Left renal pelvis (tissue), 4 donors: ENCODE results near the gene EFCAB8. TPM values are rescaled to one million over a fixed set of nuclear protein-coding genes. Genes with fewer than 3 reads are reported as not detected.

Experiments
- DNase-seq, 4 donors: peaks; one replicate each; pipeline ENCODE4 v3.0.0-alpha.2; 2013; ENCODE audit warnings: low read depth in 4 of 4, low spot score in 3 of 4
- polyA plus RNA-seq, 4 donors: library from polyadenylated mRNA; unstranded; fragments of 120-200 nt; gene quantifications; one replicate each; pipeline ENCODE4 v1.2.1, GENCODE V29; 2013; ENCODE audit not compliant: insufficient read length in 4 of 4

The EFCAB8 gene, protein sequence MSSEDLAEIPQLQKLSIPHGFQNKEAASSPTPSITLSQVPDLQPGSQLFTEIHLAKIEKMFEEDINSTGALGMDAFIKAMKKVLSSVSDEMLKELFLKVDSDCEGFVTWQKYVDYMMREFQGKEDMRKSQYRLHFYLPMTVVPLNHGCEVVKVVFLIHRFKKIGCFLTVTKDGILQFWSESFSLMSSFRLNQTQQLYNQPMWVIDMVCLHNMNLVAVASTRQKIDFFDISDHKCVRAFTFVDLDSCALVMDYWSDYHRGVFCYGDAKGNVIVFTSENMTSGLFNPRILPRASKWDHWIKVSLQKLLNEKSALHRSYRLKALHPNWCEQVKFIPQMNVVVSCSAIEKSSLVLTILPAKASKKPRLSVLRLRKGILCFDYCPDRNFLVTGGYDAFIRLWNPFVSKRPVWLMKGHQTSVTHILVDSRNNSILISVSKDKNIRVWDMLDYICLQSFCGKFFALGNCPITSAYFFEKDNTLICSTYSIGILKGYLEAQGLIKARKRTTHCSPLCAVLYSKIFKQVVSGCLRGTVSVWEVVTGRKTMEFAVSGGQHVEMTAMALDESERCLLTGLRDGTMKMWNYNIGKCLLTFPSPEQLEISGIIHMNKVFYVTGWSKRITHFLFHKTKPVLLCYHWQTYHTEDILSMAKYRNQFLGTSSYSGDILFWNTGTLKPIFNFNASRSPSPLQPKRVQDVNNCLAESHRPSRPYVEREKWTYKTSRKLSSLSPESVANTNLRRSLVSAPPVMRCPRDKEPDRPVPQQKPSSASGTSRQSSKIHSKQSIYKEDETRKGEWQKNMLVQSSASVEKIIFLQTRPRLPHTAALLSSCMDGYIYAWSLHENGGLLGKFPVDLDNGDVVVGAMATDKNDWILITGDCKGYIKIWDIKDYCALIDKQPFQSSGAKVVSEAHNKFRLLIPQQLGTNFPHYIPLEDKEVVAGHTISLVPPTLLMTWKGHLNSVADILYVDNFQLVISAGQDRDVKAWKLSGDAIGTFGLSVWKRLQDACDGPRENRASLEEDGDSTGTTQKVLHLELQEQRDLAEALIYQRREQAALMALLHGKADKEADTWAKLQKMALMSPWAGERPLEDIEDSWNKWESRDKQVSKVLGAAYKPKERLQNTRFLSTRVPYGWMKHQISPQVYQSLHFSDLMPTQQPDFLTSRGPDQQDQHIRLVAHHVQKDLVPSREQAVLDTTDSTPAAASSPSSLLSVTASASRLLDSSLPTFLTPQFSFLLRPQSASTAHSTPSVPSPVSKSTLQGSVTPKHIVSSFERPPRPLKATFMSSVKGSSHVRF
- under 1 TPM in 3 of 4 donors, not detected in 1; 0.20 to 0.29 (median 0.20) TPM for polyA plus RNA-seq

DNA sequence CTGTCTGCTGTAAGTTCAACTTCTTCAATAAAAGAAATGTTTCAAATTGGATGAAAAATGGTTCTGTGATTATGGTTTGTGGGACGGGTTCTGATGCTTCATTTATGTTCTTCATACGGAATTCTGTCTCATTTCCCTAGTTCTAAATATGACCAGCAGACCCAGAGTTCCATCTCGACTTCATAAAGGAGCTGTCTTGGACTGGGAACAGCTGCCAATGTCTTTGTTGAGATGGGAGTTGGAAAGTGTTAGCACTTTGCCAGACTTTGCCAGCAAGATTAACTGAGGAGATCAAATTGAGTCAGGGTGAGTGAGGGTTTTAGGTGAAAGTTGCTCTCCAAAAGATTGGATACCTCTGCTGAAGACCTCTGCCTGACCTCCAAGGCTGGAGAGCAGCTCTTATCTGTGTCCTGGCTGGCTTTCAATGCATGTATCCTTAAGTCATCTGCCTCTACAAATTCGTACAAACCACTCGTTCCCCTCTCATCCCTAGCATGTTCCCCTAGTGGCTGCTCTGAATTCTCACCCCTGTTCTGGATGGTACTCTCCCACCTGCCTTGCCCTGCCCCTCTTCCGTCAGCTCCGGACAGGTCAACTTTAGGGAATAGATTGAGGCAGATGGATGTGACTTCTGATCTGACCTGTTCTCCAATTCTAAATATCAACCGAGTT lies at the start of gene EFCAB8:
Gene EFCAB8, plus strand, starts transcription at position 223 of the 672 bp plus-strand sequence. CDS start 4,870 bp downstream, outside the sequence.
- no peak for DNase-seq

DNA sequence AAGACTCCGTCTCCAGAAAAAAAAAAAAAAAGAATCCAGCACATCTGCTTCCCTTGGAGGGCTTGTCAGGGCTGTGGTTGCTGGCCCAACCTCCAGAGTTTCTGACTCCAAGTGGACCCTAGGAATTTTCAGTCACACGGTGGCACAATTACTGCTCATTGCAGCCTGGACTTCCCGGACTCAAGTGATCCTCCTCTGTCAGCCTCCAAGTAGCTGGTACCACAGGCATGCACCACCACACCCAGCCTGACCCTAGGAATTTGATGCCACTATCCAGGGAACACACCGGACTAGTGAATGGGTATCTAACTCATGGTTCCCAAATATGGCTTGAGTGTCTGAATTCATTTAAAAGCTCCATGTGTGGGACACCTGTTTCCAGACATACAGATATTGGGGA lies 48.8 kb upstream of the EFCAB8 start:
- no peak for DNase-seq

DNA sequence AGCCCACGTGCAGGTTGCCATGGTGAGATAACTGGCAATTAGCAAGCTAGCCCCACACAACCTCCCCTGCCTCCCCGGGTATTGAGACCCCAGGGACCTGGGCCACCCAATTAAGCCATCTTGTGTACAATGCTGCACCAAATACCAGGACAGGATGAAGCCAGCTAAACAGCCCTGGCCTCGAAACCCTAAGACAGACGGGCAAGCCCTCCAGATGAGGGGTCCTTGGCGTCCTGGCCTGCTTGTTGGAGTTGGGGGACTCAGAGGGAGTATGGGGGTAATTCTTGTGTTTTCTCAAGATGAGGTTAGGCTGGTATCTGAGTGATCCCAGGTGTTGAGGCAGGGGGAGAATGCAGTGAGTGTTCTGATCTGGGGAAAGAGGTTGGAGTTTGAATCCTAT lies 47.8 kb upstream of the EFCAB8 start:
- no peak for DNase-seq

DNA sequence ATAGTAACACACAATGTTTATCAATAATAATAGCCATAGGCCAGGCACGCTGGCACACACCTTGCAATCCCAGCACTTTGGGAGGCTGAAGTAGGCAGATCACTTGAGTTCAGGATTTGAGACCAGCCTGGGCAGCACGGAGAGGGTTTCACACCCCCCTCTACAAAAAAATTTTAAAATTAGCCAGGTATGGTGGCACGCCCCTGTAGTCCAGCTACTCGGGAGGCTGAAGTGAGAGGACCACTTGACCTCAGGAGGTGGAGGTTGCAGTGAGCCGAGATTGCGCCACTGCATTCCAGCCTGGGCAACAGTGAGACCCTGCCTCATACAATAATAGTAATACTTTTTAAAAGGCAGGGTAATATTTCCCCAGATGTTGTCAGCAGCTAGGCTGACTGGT lies 46.8 kb upstream of the EFCAB8 start:
- no peak for DNase-seq

DNA sequence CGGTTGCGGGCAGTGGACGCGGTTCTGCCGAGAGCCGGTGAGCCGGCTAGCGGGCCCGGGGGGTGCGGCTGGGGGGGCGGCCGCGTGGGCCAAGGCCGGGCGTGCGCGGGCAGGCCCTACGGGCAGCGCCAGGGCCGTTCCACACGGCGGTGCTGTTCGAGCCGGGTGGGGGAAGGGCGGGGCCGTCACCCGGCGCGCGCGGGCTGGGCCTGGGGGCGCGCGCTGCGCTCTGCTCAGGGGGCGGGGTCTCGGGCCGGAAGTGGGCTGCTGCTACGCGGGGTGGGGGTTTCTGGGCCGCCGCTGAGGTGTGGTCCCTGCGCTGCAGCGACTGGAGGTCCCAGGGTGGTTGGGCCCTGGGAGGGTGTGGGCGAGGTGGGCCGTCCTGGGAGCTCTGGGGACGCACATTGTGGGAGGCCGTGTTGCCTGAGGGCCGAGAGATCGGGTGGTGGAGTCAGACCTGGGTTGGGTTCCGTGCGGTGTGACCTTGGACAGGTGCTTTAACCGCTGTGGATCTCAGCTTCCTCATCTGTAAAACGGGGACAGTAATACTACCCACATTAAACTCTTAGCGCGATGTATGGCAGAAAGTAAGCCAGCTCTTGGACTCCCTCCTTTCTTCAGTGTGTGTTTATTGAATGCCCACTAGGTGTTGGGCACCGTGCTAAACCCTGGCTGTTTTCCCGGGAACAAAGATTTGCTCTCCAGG lies 38.6 kb upstream of the EFCAB8 start:
- DNase-seq = peak in 2 of 4 donors; percentile 51 to 68

DNA sequence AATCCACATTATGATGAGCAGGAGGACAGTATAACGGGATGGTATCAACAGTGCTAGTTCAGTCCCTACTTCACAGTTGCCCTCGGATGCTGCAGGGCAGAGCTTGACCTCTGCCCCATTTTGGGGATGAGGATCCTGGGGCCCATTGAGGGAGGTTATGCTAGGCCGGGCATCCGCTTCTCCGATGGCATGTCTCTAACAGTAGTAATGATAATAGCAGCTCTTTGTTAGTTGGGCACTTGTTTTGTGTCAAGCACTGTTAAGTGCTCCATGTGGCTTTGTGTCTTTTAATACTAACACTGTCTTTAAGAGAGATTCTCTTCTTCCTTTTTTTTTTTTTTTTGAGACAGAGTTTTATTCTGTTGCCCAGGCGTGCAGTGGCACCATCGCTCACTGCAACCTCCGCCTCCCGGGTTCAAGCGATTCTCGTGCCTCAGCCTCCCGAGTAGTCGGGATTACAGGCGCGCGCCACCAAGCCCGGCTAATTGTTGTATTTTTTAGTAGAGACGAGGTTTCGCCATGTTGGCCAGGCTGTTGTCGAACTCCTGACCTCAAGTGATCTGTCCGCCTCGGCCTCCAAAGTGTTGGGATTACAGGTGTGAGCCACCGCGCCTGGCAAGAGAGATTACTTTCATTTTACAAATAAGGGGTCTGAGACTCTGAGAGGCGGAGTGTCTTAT lies 37.9 kb upstream of the EFCAB8 start:
- DNase-seq = no peak

DNA sequence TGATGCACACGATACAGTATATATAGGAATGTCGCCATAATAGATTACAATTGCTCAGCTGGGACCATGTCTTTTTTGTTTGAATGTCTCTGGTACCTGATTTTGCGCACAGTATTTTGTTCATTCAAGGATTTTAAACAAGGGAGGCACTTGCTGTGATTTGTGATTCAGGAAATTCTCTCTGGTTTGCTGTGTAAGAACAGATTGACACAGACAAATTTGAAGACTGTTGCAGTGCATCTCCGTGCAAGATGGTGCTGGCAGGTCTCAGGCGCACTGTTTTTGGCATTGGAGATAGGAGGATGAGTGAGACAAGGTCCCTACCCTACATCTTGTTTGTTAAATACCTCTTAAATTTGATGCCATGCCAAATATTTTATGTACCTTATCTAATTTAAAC lies 36.5 kb upstream of the EFCAB8 start:
- DNase-seq = no peak

DNA sequence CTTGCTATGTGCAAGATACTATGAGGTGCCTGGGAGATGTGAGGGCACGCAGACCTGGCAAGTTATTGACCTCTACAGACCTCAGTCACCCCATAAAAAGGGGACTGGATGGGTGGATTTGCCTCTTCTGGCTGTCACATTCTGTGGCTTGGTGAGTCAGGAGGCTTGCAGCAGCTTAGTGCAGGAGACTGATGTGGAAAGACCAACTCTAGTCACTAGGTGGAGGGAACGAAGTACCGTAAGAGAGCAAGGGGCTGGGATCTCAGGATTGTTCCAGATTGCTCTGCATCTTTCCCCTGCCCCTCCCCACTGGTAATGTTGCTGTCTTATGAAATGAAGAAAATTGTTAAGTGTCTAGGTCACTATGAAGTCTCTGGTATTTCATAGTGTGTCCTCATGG lies 35.6 kb upstream of the EFCAB8 start:
- no peak for DNase-seq

DNA sequence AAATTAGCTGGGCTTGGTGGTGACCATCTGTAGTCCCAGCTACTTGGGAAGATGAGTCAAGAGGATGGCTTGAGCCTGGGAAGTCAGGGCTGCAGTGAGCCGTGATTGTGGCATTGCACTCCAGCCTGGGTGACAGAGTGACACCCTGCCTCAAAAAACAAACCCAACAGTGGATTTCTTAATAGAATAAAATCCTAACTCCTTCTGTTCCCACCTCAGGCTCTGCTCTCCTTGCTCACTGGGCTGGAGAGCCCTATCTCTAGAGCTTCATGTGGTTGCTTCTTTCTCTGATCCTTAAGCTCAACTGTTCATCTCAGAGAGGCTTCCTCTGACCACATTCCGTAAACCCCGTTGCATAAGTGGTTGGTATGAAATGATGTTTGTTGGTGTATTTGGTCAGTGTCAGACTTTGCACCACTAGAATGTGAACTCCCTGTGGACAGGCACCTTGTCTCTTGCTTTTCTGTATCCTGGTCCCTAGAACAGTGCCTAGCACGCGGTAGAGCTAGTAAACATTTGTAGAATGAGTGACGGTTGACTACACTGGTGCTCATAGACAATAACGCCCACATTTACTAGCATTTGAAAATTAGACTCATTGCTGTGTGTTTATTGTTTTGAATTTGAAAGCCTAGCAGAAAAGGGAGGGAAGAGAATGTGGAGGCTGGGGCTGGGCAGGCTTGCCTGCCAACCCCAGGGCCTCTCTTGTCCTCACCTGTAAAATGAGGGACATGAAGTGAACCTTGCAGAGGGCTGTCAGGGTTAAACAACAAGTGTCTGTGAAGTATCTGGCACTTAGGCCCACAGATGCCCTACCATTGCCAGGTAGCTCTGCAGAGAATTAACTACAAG lies 34.8 kb upstream of the EFCAB8 start:
- no peak for DNase-seq

DNA sequence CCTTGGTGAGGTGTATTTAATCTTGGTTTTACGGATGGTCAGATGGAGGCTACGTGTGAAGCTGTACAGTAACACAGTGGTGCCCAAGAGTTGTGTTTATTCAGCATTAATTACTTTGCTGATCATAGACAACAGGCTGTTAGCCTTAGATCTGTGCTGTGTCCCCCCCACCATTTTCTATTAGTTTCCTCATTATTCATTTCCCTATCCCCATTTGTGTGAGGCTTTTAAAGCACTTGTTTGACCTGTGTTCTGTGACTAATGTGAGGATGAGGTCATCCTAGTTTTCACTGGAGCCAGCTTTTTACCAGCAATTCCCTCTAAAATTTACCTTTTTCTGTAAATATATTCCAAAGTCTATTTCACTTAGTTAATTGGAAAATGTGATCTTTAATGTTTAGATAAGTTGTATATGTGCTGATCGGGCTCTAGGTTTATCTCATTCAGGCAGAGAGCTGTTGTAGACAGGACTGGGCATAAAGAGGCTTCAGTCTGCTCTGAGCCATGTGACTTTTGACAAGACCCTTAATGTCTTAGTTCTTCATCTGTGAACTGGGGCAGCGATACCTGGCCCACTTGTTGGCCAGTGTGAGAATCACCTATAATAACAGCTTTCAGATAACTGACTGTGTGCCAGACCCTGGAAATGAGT lies 30.6 kb upstream of the EFCAB8 start:
- no peak for DNase-seq

DNA sequence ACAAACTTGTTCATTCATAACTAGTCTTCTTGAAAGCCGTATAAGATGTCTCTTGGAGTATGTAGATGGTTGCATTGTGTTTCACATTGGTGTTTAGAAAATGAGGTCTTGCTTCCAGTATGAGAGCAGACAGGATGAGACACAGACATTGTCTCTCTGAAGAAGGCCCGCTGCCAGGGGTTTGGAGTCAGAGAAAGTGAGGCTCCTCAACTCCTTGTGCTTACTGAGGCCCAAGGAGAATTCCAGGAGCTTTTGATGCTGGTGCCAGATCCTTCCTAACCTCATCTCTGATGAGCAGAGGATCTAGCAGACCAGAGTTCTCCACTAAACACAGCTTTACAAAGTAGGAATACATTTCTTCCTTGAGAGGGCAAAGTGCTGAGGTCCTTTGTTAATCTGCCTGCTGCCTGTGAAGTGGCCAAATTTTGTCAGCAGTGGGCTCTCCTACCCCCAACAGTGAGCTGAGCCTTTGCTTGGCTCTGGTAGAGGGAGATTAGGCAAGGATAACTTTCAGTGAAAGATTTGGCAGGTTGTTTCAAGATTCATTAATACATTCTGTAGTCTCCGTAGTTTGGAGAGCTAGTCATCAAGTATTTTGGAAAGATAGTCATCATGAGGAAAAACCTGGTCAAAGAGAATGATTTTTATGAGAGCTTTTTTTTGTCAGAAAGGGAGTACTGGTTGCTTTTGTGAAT lies 29.3 kb upstream of the EFCAB8 start:
- DNase-seq = no peak

DNA sequence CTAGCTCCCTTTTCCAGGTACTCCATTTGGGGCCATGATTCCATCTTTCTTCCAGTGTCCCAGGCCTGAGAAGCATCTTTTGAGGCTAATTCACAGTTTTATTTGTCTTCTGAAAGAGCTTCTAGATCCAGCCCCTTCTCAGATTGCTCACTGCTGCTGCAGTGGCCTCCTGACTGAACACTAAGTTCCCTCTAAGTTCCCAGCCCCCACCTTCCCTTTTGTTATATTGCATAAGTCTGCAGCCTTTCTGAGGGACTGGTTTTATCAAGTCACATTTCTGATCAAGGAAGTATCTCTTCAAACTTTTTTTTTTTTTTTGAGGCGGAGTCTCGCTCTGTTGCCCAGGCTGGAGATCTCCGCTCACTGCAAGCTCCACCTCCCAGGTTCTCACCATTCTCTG lies 28.3 kb upstream of the EFCAB8 start:
- DNase-seq = no peak

DNA sequence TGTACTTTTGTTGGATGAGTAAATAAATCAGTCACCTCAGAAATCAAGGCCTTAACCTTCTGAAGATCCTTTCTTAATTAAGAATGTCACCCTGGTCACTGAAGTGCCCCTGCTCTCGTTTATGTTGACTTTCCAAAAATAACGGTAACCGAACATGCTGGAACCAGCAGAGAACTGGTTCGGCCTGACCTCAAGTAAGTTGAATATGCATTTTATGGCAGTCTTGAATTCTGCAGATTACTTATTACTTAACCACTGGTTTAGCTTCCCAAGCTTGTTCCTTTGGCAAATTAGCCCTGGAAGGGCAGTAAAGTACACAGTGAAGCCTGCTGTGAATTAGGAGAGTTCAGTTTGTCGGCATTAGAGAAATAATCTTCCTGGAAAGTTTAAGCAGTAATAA lies 26.7 kb upstream of the EFCAB8 start:
- DNase-seq = no peak

DNA sequence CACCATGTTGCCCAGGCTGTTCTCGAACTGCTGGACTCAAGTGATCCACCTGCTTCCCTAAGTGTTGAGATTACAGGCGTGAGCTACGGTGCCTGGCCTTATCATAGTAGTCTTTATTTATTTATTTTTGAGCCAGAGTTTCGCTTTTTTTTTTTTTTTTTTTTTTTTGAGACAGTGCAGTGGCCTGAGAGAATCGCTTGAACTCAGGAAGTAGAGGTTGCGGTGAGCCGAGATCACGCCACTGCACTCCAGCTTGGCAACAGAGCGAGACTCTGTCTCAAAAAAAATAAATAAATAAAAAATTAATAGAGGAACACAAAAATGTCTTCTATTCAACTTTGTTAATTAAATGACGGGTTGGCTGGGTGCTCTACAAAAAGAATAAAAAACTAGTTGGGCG lies 26.1 kb upstream of the EFCAB8 start:
- DNase-seq = no peak

DNA sequence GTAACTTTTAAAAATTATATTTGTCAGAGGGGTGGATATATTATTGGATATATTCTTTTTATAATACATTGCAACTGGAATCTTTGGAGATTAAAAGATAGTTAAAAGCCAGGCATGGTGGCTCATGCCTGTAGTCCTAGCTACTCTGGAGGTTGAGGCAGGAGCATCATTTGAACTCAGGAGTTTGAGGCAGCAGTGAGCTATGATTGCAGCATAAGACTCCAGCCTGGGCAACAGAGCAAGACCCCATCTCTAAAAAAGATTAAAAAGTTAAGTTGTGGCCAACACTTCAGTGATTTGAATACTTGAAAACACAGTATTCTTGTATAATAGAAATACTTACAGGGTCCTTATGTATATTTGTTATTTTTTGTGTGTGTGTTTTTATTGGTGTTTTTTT lies 23.8 kb upstream of the EFCAB8 start:
- DNase-seq = no peak

DNA sequence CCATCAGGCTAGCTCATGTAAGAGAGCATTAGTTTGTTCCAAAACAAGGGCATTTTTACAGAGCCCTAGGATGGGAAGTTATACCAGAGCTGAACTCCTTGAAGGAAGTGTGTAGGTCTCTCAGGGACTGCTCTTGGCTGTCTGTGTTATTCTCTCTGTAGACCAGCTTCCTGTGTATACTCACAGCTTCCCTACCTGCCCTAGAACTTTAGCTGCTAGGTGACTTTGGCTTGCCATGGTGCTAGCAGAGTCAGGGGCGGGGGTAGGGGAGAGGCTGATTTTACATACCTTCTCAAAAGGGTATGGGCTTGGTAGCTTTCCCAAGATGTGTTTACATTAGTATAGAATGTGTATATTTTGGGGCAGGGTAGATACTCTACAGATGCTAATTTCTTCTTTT lies 21.6 kb upstream of the EFCAB8 start:
- DNase-seq = no peak
